ENCODE measurements around the gene EPC1. TPM values are rescaled to one million over a fixed set of nuclear protein-coding genes. Genes with fewer than 3 reads are reported as not detected.

The EPC1 gene
- total and polyA plus RNA-seq, 10 of the 15 experiments (the other 5 are each of a cell fraction or from before 2014, with no cell fraction given) = 6.8 to 59.2 (median 19.4) TPM

GRCh38 chr10:32308027-32308603, 38.8 kb downstream of the EPC1 start (continued):
- TF ChIP-seq ZNF384 (IDR thresholded peaks at IDR 0.05; ENCODE audit: borderline replicate concordance, low read depth, low read length) = peak; percentile 52
- TF ChIP-seq ATF7 (IDR thresholded peaks at IDR 0.05; ENCODE audit: low read depth) = peak; percentile 54; the same call in 1 of the 2 replicates

GRCh38 chr10:32307609-32308008, 39.3 kb downstream of the EPC1 start:
- ChIA-PET POLR2A (interaction anchor here (1.0 to 1.3 kb wide), 3 partner anchors 28 to 40 kb away, joined by 3 read pairs; no protein-coding TSS in a partner anchor), CTCF (no interaction called here), RAD21 (ENCODE audit: unreplicated experiment) (interaction anchor here (0.9 kb wide), 1 partner anchor 52 kb away, joined by 4 read pairs; no protein-coding TSS in a partner anchor), SMC1A (ENCODE audit: uncharacterized antibody, unreplicated experiment) (interaction anchor here (0.9 to 2.5 kb wide), 3 partner anchors 15 to 37 kb away, joined by 4 to 7 read pairs (median 7); no protein-coding TSS in a partner anchor)
- Histone ChIP-seq H3K27ac (ENCODE audit: control insufficient read depth, insufficient read depth) (0 out of 2 replicates have a peak overlapping the region, but pooled peaks have one; percentile 23), H3K79me2 (ENCODE audit: control insufficient read depth, insufficient read depth, low read length) (peaks cover 69% of the 10 kb centered on the region), H3K9ac (ENCODE audit: control insufficient read depth, insufficient read depth, low read length) (no peak overlapping the region), H3K9me3 (replicated peaks; ENCODE audit: control insufficient read depth, insufficient read depth, low read length) (no peaks in the 10 kb centered on the region; the same call in 1 of the 3 replicates), H2AFZ (ENCODE audit: control insufficient read depth, low read depth, low read length) (no peak overlapping the region), H3K27me3 (replicated peaks in 1 of 2; ENCODE audit: control insufficient read depth in 2 of 2, insufficient read depth in 2 of 2, low read length in 1 of 2) (no peaks in the 10 kb centered on the region), H3K4me1 (ENCODE audit: control insufficient read depth, insufficient read depth, low read length) (no peaks in the 10 kb centered on the region), H3K36me3 (ENCODE audit: control insufficient read depth in 2 of 2, insufficient read depth in 2 of 2, low read length in 1 of 2) (peaks cover 0 to 12% of the 10 kb centered on the region in 2 experiments; a peak in 3 of 4 replicates), H3K4me3 (no peak overlapping the region), H4K20me1 (ENCODE audit: control insufficient read depth, insufficient read depth) (no peaks in the 10 kb centered on the region), H3K4me2 (ENCODE audit: control insufficient read depth, insufficient read depth) (no peak overlapping the region)
- BruUV-seq (replicated peaks) = no TSS peak
- DNase-seq (ENCODE audit: low read depth, low spot score) = no peak
- 99% methylated on average over 3 of the region's 3 CpGs for WGBS (ENCODE audit: insufficient coverage, insufficient replicate concordance, low lambda C conversion rate, missing lambda C conversion rate)
- no peak for TF ChIP-seq NFYA (IDR thresholded peaks at IDR 0.05; ENCODE audit: borderline replicate concordance, low read depth, low read length)
- no peak for TF ChIP-seq RAD21 (IDR thresholded peaks at IDR 0.05; ENCODE audit: insufficient read depth, low read depth, low read length)
- no peak for TF ChIP-seq SMARCA5 (IDR thresholded peaks at IDR 0.05)
- no peak for TF ChIP-seq ZNF274 (IDR thresholded peaks at IDR 0.05; ENCODE audit: insufficient read depth, insufficient read length)
- no peak for TF ChIP-seq SKIL (IDR thresholded peaks at IDR 0.05; ENCODE audit: low read depth, poor library complexity, severe bottlenecking)
- TF ChIP-seq EP300 (IDR thresholded peaks at IDR 0.05; ENCODE audit: borderline replicate concordance in 1 of 2, control insufficient read depth in 1 of 2, low read depth in 2 of 2, low read length in 2 of 2) = no peak
- no peak for TF ChIP-seq CREB1 (IDR thresholded peaks at IDR 0.05; ENCODE audit: low read depth)
- peak; percentile 12; the same call in 1 of the 3 replicates for ATAC-seq
- in situ Hi-C loops (cut with MboI) (no loop called here), intact Hi-C loops (cut with micrococcal nuclease; ENCODE audit: unreplicated experiment) (loop anchor here (5.0 kb wide), 1 partner anchor 35 kb away; no protein-coding TSS in a partner anchor)
- no peak for FAIRE-seq

All from GM12878 (cell line).